Liver (tissue), 9 donors: Measurements from ENCODE around the gene DAPK2. TPM values are rescaled to one million over a fixed set of nuclear protein-coding genes. Genes with fewer than 3 reads are reported as not detected.

Experiments
- DNase-seq: peaks from one replicate; pipeline ENCODE4 v3.0.0-alpha.2; 2017; ENCODE audit warnings: low spot score
- H3K27ac ChIP-seq, 2 donors: one replicate each; pipeline ENCODE4 v1.7.0; 2013; ENCODE audit warnings: inconsistent platforms in 2 of 2, low read length in 2 of 2, control low read depth in 1 of 2, low read depth in 1 of 2, mild to moderate bottlenecking in 1 of 2
- H3K27me3 ChIP-seq, 4 donors: one replicate each; pipeline versions ENCODE4 v1.6.1 to v1.7.0; 2013; ENCODE audit warnings: low read length in 3 of 4, inconsistent platforms in 1 of 4, mild to moderate bottlenecking in 1 of 4, moderate library complexity in 1 of 4; ENCODE audit not compliant: control insufficient read depth in 4 of 4, insufficient read depth in 4 of 4
- H3K36me3 ChIP-seq, 4 donors: one replicate each; pipeline versions ENCODE4 v1.6.1 to v1.7.0; 2013; ENCODE audit warnings: low read length in 3 of 4, mild to moderate bottlenecking in 3 of 4, low read depth in 1 of 4, moderate library complexity in 1 of 4; ENCODE audit not compliant: control insufficient read depth in 4 of 4, insufficient read depth in 3 of 4
- H3K4me1 ChIP-seq, 4 donors: one replicate each; pipeline versions ENCODE4 v1.6.1 to v1.7.0; 2013; ENCODE audit warnings: low read length in 3 of 4, mild to moderate bottlenecking in 3 of 4, moderate library complexity in 1 of 4; ENCODE audit not compliant: control insufficient read depth in 4 of 4, insufficient read depth in 4 of 4
- H3K4me3 ChIP-seq, 3 donors: one replicate each; pipeline versions ENCODE4 v1.6.1 to v1.7.0; 2013; ENCODE audit warnings: low read length in 3 of 3, control low read depth in 1 of 3, low read depth in 1 of 3, mild to moderate bottlenecking in 1 of 3
- H3K9ac ChIP-seq, 2 donors: one replicate each; pipeline ENCODE4 v1.7.0; 2013; ENCODE audit warnings: low read length in 2 of 2, mild to moderate bottlenecking in 2 of 2, moderate library complexity in 2 of 2, control low read depth in 1 of 2, low read depth in 1 of 2
- H3K9me3 ChIP-seq, 4 donors: one replicate each; pipeline versions ENCODE4 v1.6.1 to v1.7.0; 2013; ENCODE audit warnings: low read length in 3 of 4; ENCODE audit not compliant: control insufficient read depth in 4 of 4
- FOXA2 ChIP-seq: IDR thresholded peaks from 2 replicates; pipeline ENCODE4 v1.6.1; 2016; ENCODE audit warnings: antibody characterized with exemption
- GABPA ChIP-seq, 2 donors: IDR thresholded peaks in 1 of 2; conservative IDR thresholded peaks in 1 of 2; 2 replicates each; pipeline ENCODE4 v1.6.1; 2016; ENCODE audit warnings: antibody characterized with exemption in 2 of 2, mild to moderate bottlenecking in 1 of 2, moderate library complexity in 1 of 2
- HNF4A ChIP-seq, 2 donors: conservative IDR thresholded peaks; 2 replicates each; pipeline ENCODE4 v1.6.1; 2016; ENCODE audit warnings: antibody characterized with exemption in 2 of 2, mild to moderate bottlenecking in 2 of 2
- HNF4G ChIP-seq: IDR thresholded peaks from 2 replicates; pipeline ENCODE4 v1.6.1; 2016; ENCODE audit warnings: antibody characterized with exemption
- JUND ChIP-seq, 2 donors: IDR thresholded peaks; 2 replicates each; pipeline ENCODE4 v1.6.1; 2016; ENCODE audit warnings: antibody characterized with exemption in 2 of 2
- NR2F2 ChIP-seq: IDR thresholded peaks from 2 replicates; pipeline ENCODE4 v1.6.1; 2016; ENCODE audit warnings: antibody characterized with exemption
- RAD21 ChIP-seq, 2 donors: IDR thresholded peaks; 2 replicates each; pipeline ENCODE4 v1.6.1; 2016; ENCODE audit warnings: antibody characterized with exemption in 2 of 2, mild to moderate bottlenecking in 2 of 2
- RXRA ChIP-seq, 2 donors: IDR thresholded peaks; 2 replicates each; pipeline ENCODE4 v1.6.1; 2017 to 2018; ENCODE audit warnings: antibody characterized with exemption in 2 of 2, mild to moderate bottlenecking in 1 of 2
- SP1 ChIP-seq: IDR thresholded peaks from 2 replicates; pipeline ENCODE4 v1.6.1; 2018; ENCODE audit warnings: antibody characterized with exemption, mild to moderate bottlenecking
- TAF1 ChIP-seq: conservative IDR thresholded peaks from 2 replicates; pipeline ENCODE4 v1.6.1; 2016; ENCODE audit warnings: antibody characterized with exemption, mild to moderate bottlenecking
- YY1 ChIP-seq: IDR thresholded peaks from 2 replicates; pipeline ENCODE4 v1.6.1; 2016; ENCODE audit warnings: antibody characterized with exemption, mild to moderate bottlenecking
- WGBS: extraction: QIAGEN DNeasy Blood & Tissue Kit; methylation state at CpG from one replicate; pipeline ENCODE4 v1.1.7; 2013; 5-methylcytosine and 5-hydroxymethylcytosine counted together
- polyA plus RNA-seq, 2 donors: library from polyadenylated mRNA; stranded (reverse) in 1 of 2; unstranded in 1 of 2; fragments of 200-250 nt in 1 of 2; fragments of >200 nt in 1 of 2; fragmentation: Nextera tagmentation in 1 of 2; extraction: Ambion mirVana in 1 of 2; gene quantifications; one replicate each; pipeline versions ENCODE4 v1.2.1 to v1.2.3, GENCODE V29; 2013 to 2015
- total RNA-seq, 2 donors: library from RNA; depleted of rRNA; stranded (reverse); fragments of >200 nt; gene quantifications; one replicate each; pipeline ENCODE4 v1.2.3, GENCODE V29; 2014
- TF ChIP-seq, protein P1 (sequence below): IDR thresholded peaks from 2 replicates; pipeline ENCODE4 v1.6.1; 2016; ENCODE audit warnings: antibody characterized with exemption
- TF ChIP-seq, protein P2 (sequence below): fragments of 150-350 bp; IDR thresholded peaks from 2 replicates; pipeline ENCODE4 v1.5.1; 2017; ENCODE audit warnings: improper control_type of control experiment, low read depth, low read length; ENCODE audit not compliant: missing input control
- TF ChIP-seq, protein P3 (sequence below): IDR thresholded peaks from 2 replicates; pipeline ENCODE4 v1.6.1; 2016; ENCODE audit warnings: antibody characterized with exemption
- TF ChIP-seq, protein P4 (sequence below): IDR thresholded peaks from 2 replicates; pipeline ENCODE4 v1.6.1; 2016; ENCODE audit warnings: antibody characterized with exemption
- donor health status: healthy.
- donor health status: healthy.
- donor health status: healthy.
- donor health status: healthy.
- donor health status: healthy.

Gene DAPK2
- total and polyA plus RNA-seq, 4 donors, result 1.0 to 3.6 (median 1.1) TPM

DNA sequence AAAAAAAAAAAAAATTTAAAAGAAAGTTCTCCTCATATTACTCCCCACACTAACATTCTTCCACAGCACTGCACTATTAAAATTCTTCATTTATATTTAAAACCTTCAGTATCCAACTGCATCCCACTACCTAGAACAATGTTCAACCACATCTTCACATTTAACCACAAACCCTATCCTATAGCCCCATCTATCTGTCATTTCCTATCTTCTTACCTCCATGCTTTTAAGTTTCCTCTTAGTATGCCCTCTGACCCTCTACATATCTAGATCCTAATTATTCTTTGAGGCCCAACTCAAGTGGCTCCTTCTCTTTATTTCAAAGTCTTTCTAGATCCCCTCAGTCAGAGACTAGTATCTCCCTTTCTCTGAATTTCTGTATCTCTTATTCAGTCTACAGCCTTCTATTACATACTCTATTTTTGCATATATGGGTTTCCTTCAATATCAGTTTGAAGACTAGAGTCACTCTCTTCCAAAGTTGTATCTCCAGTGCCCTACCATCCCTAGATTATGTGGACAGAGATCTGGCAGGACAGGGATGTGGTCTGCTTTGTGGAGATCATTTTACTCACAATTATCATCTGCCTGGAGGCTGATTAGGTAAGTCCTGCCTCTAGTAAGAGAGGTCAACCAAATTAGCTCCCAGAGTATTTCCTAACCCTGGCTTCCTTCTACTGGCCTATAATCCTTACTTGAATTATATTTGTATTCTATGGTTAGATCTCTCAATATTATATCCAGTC, 46.0 kb upstream of the DAPK2 start:
- no peak for DNase-seq

DNA sequence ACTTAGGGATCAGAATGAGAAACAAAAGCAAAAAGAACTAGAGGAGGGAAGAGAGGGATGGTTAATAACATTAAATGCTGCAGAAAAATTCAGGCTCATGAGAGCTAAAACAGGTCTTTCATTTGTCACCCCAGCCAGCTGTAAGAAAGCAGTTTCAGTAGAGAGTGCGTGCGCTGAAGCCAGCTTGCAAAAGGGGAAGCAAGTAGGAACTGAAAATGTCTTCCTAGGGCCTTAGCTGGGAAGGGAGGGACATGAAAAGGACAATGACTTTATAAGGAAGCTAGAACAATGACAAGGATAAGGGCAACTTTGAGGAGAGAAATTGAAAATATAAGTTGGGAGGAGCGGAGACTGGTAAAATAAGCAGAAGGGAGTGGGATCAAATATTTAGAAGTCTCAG, 44.2 kb upstream of the DAPK2 start:
- 85% methylated on average over 3 of the region's 3 CpGs for WGBS
- Histone ChIP-seq H3K4me3 (no peak overlapping the region), H3K27me3 (no peaks in the 10 kb centered on the region), H3K9ac (no peak overlapping the region), H3K36me3 (peaks cover 0 to 11% (median 7%) of the 10 kb centered on the region in 4 donors), H3K27ac (no peak overlapping the region), H3K9me3 (no peaks in the 10 kb centered on the region), H3K4me1 (peaks cover 6 to 37% (median 32%) of the 10 kb centered on the region in 4 donors)
- TF ChIP-seq RAD21 (IDR thresholded peaks at IDR 0.05), result no peak
- TF ChIP-seq HNF4A (conservative IDR thresholded peaks at IDR 0.05), result no peak
- peak; percentile 13 for TF ChIP-seq YY1
- TF ChIP-seq RXRA (IDR thresholded peaks at IDR 0.05), result no peak
- no peak for DNase-seq

More for the DNA sequence above, 46.0 kb upstream of the DAPK2 start:
- Histone ChIP-seq H3K9me3 (no peaks in the 10 kb centered on the region), H3K27me3 (no peaks in the 10 kb centered on the region), H3K4me3 (peak overlapping the region; percentile 79 to 92 (median 81)), H3K9ac (peak overlapping the region; percentile 52 to 86), H3K4me1 (peaks cover 6 to 44% (median 38%) of the 10 kb centered on the region in 4 donors), H3K27ac (peak overlapping the region; percentile 79 to 93), H3K36me3 (peaks cover 0 to 11% (median 7%) of the 10 kb centered on the region in 4 donors)
- peak; percentile 56 to 62 for TF ChIP-seq RAD21 (IDR thresholded peaks at IDR 0.05)
- TF ChIP-seq, protein P1, sequence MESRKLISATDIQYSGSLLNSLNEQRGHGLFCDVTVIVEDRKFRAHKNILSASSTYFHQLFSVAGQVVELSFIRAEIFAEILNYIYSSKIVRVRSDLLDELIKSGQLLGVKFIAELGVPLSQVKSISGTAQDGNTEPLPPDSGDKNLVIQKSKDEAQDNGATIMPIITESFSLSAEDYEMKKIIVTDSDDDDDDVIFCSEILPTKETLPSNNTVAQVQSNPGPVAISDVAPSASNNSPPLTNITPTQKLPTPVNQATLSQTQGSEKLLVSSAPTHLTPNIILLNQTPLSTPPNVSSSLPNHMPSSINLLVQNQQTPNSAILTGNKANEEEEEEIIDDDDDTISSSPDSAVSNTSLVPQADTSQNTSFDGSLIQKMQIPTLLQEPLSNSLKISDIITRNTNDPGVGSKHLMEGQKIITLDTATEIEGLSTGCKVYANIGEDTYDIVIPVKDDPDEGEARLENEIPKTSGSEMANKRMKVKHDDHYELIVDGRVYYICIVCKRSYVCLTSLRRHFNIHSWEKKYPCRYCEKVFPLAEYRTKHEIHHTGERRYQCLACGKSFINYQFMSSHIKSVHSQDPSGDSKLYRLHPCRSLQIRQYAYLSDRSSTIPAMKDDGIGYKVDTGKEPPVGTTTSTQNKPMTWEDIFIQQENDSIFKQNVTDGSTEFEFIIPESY, result peak; percentile 17
- TF ChIP-seq TAF1, result no peak
- no peak for TF ChIP-seq SP1
- no peak for TF ChIP-seq NR2F2
- peak; percentile 0 for TF ChIP-seq HNF4G
- TF ChIP-seq, protein P2, sequence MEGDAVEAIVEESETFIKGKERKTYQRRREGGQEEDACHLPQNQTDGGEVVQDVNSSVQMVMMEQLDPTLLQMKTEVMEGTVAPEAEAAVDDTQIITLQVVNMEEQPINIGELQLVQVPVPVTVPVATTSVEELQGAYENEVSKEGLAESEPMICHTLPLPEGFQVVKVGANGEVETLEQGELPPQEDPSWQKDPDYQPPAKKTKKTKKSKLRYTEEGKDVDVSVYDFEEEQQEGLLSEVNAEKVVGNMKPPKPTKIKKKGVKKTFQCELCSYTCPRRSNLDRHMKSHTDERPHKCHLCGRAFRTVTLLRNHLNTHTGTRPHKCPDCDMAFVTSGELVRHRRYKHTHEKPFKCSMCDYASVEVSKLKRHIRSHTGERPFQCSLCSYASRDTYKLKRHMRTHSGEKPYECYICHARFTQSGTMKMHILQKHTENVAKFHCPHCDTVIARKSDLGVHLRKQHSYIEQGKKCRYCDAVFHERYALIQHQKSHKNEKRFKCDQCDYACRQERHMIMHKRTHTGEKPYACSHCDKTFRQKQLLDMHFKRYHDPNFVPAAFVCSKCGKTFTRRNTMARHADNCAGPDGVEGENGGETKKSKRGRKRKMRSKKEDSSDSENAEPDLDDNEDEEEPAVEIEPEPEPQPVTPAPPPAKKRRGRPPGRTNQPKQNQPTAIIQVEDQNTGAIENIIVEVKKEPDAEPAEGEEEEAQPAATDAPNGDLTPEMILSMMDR, result peak; percentile 28
- peak in 1 of 2 donors; percentile 9 for TF ChIP-seq JUND (IDR thresholded peaks at IDR 0.05)

DNA sequence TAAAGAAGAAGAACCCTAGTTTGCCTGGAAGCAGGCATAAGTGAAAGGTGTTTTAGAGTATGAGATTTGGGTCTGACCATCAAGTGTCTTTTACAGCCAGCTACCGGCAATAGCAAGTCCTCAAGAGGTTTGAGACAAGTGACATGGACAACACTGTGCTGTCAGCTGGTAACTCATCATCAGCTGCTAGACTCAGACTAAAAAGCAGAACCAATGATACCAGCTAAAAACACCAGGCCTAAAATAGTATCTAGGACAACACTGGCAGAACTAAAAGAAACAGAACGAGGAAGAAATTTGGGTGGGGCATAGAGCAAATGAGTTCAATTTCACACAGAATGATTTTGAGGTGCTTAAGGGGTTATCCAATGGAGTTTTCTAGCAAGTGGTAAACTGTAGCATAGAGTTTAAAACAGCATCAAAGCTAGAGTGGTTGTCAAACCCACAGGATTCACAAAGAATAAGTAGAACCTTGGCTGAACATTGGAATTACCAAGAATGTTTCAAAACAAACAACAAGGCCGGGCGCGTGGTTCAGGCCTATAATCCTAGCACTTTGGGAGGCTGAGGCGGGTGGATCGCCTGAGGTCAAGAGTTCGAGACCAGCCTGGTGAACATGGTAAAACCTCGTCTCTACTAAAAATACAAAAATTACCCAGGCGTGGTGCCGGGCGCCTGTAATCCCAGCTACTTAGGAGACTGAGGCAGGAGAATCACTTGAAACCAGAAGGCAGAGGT, 43.4 kb upstream of the DAPK2 start:
- Histone ChIP-seq H3K27me3 (no peaks in the 10 kb centered on the region), H3K4me1 (peaks cover 6 to 29% (median 24%) of the 10 kb centered on the region in 4 donors), H3K9ac (no peak overlapping the region), H3K4me3 (no peak overlapping the region), H3K27ac (no peak overlapping the region), H3K36me3 (peaks cover 2 to 17% (median 11%) of the 10 kb centered on the region in 4 donors), H3K9me3 (no peaks in the 10 kb centered on the region)
- 82% methylated on average over 12 of the region's 12 CpGs for WGBS
- no peak for DNase-seq
- TF ChIP-seq RXRA (IDR thresholded peaks at IDR 0.05) (no peak), SP1 (no peak), TAF1 (no peak), GABPA (IDR thresholded peaks at IDR 0.05 in 1 of 2, conservative IDR thresholded peaks at IDR 0.05 in 1 of 2) (no peak), RAD21 (IDR thresholded peaks at IDR 0.05) (no peak), FOXA2 (no peak), HNF4A (conservative IDR thresholded peaks at IDR 0.05) (no peak), JUND (IDR thresholded peaks at IDR 0.05) (no peak), NR2F2 (no peak), HNF4G (no peak), YY1 (no peak)
- TF ChIP-seq, protein P3, sequence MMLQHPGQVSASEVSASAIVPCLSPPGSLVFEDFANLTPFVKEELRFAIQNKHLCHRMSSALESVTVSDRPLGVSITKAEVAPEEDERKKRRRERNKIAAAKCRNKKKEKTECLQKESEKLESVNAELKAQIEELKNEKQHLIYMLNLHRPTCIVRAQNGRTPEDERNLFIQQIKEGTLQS, result no peak
- TF ChIP-seq, protein P4, sequence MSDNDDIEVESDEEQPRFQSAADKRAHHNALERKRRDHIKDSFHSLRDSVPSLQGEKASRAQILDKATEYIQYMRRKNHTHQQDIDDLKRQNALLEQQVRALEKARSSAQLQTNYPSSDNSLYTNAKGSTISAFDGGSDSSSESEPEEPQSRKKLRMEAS, result no peak
- TF ChIP-seq, protein P1, result no peak
- TF ChIP-seq, protein P2, result no peak
